Measurements from ENCODE around the gene KCNJ1. TPM values are rescaled to one million over a fixed set of nuclear protein-coding genes. Genes with fewer than 3 reads are reported as not detected.

The KCNJ1 gene
- total RNA-seq, 4 donors from 2014 or later: not detected

DNA sequence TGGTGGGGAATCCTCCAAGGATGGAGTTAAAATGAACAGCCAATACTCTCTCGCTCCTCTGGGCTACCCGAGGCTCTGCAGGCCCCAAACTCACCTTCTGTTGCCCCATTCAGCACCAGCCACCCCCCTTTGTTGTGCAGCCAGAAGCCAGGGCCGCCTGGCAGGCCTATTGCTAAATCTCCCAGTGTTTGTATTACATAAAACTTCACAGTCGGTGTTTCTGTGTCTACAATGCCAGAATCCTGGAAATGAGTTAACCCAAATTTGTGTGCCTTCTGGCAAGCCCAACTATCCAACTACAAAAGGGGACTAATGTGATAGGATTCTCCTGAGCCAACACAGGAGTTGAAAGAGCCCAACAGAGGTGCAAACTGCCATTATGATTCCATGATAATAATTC, 33.4 kb upstream of the KCNJ1 start:
- Histone ChIP-seq H3K36me3 (no peaks in the 10 kb centered on the region), H3K4me1 (peaks cover 0 to 7% (median 3%) of the 10 kb centered on the region in 4 donors), H3K9me3 (no peaks in the 10 kb centered on the region), H3K27ac (no peak overlapping the region), H3K4me3 (no peak overlapping the region), H3K27me3 (no peaks in the 10 kb centered on the region)
- TF ChIP-seq, protein P1, sequence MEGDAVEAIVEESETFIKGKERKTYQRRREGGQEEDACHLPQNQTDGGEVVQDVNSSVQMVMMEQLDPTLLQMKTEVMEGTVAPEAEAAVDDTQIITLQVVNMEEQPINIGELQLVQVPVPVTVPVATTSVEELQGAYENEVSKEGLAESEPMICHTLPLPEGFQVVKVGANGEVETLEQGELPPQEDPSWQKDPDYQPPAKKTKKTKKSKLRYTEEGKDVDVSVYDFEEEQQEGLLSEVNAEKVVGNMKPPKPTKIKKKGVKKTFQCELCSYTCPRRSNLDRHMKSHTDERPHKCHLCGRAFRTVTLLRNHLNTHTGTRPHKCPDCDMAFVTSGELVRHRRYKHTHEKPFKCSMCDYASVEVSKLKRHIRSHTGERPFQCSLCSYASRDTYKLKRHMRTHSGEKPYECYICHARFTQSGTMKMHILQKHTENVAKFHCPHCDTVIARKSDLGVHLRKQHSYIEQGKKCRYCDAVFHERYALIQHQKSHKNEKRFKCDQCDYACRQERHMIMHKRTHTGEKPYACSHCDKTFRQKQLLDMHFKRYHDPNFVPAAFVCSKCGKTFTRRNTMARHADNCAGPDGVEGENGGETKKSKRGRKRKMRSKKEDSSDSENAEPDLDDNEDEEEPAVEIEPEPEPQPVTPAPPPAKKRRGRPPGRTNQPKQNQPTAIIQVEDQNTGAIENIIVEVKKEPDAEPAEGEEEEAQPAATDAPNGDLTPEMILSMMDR (IDR thresholded peaks at IDR 0.05): no peak
- TF ChIP-seq POLR2A (IDR thresholded peaks at IDR 0.05): no peak
- no peak for DNase-seq

DNA sequence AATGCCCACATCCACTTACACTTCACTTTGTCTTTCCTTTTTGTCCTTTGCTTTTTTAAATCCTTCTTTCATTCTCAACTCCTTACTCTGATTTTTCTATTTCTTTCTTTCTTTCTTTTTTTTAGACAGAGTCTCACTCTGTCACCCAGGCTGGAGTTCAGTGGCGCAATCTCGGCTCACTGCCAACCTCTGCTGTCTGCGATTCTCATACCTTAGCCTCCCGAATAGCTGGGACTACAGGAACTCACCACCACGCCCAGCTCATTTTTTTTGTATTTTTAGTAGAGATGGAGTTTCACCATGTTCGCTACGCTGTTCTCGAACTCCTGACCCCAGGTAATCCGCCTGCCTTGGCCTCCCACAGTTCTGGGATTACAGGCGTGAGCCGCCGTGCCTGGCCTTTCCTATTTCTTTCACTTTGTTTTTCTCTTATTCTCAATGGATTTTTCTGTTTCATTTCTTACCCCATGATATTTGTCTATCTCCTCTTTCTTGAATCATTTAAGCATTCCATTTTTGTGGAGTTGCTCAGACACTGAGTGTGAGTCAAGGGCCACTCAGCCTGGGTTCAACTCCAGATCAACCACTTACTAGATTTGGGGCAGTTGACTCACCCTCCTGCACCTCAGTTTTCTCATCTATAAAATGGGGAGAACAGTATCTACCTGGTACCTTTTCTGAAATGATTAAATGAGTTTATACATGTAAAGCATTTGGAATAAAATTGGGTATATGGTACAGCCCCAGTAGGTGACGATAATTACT, 31.7 kb upstream of the KCNJ1 start:
- Histone ChIP-seq H3K27me3 (no peaks in the 10 kb centered on the region), H3K4me1 (peaks cover 0 to 3% (median 0%) of the 10 kb centered on the region in 4 donors), H3K36me3 (no peaks in the 10 kb centered on the region), H3K4me3 (no peak overlapping the region), H3K27ac (no peak overlapping the region), H3K9me3 (no peaks in the 10 kb centered on the region)
- TF ChIP-seq POLR2A (IDR thresholded peaks at IDR 0.05): no peak
- TF ChIP-seq, protein P1 (IDR thresholded peaks at IDR 0.05): no peak
- no peak for DNase-seq

- H3K27ac ChIP-seq: no peak overlapping the region
- no peaks in the 10 kb centered on the region for H3K27me3 ChIP-seq
- peaks cover 0 to 3% (median 0%) of the 10 kb centered on the region in 4 donors for H3K4me1 ChIP-seq
- no peak for DNase-seq
- H3K9me3 ChIP-seq: no peaks in the 10 kb centered on the region
- no peak overlapping the region for H3K4me3 ChIP-seq
- no peaks in the 10 kb centered on the region for H3K36me3 ChIP-seq
- TF ChIP-seq POLR2A (IDR thresholded peaks at IDR 0.05): no peak
- TF ChIP-seq, protein P1 (IDR thresholded peaks at IDR 0.05): no peak
Measured at GRCh38 chr11:128897826-128898225, 30.7 kb upstream of the KCNJ1 start.

DNA sequence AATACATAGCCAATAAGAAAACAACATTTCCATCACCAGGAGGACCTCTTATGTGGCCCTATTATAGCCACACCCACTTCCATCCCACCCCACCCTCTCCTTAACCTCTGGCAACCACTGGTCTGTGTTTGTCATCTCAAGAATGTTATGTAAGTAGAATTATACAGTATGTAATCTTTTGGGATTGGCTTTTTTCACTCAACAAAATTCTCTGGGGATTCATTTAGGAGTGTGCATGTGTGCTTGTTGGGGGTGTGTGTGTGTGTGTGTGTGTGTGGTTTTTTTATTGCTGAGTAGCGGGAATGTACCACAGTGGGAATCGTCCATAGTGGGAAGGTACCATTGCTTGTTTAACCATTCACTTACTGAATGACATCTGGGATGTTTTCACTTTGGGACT, 29.3 kb upstream of the KCNJ1 start:
- H3K27me3 ChIP-seq: no peaks in the 10 kb centered on the region
- no peak overlapping the region for H3K4me3 ChIP-seq
- H3K36me3 ChIP-seq: no peaks in the 10 kb centered on the region
- no peak for DNase-seq
- TF ChIP-seq, protein P1 (IDR thresholded peaks at IDR 0.05): no peak
- no peak for TF ChIP-seq POLR2A (IDR thresholded peaks at IDR 0.05)
- no peaks in the 10 kb centered on the region for H3K9me3 ChIP-seq
- H3K27ac ChIP-seq: no peak overlapping the region
- H3K4me1 ChIP-seq: peaks cover 0 to 9% (median 0%) of the 10 kb centered on the region in 4 donors

DNA sequence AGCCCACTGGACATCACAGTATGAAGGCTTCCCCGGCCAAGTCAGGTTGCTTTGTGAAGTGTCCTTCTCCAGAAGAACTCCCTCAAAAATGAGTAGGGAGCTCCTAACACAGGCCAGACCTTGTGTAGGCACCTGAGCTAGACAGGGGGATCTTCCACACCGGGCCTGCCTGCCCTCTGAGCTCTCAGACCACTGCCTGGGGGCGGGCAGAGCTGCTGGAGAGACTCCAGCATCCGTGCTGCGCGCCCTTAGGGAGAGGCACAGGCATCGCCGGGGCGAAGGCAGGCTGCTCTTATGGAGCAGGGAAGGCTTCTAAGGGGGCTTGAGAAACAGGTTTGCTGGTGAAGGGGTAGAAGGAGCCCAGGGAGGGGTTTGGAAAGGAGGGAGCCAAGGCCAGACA, 28.4 kb upstream of the KCNJ1 start:
- peaks cover 0 to 16% (median 3%) of the 10 kb centered on the region in 4 donors for H3K4me1 ChIP-seq
- H3K4me3 ChIP-seq: no peak overlapping the region
- H3K36me3 ChIP-seq: no peaks in the 10 kb centered on the region
- no peaks in the 10 kb centered on the region for H3K27me3 ChIP-seq
- no peak for TF ChIP-seq POLR2A (IDR thresholded peaks at IDR 0.05)
- TF ChIP-seq, protein P1 (IDR thresholded peaks at IDR 0.05): no peak
- no peaks in the 10 kb centered on the region for H3K9me3 ChIP-seq
- DNase-seq: no peak
- no peak overlapping the region for H3K27ac ChIP-seq
